NCI-H2107 treated with DMSO at 0.1 percent for 48 hours (cell line): Measurements from ENCODE around the gene TMEM163.
"Not testable (repeated sequence)": the region's sequence is repeated elsewhere in the genome, so short reads cannot be mapped to it uniquely, and the experiment has no call there.

Source experiments
- DNase-seq: peaks from one replicate; lab custom pipeline; 2025; ENCODE audit not compliant: unreplicated experiment; lab: John Stamatoyannopoulos, UW

Gene TMEM163

GRCh38 chr2:134723742-134724141 is 4.9 kb upstream of the TMEM163 start:
- DNase-seq, result not testable (repeated sequence)

- DNase-seq, result no peak
Observed at GRCh38 chr2:134722728-134723127, 3.9 kb upstream of the TMEM163 start.

DNA sequence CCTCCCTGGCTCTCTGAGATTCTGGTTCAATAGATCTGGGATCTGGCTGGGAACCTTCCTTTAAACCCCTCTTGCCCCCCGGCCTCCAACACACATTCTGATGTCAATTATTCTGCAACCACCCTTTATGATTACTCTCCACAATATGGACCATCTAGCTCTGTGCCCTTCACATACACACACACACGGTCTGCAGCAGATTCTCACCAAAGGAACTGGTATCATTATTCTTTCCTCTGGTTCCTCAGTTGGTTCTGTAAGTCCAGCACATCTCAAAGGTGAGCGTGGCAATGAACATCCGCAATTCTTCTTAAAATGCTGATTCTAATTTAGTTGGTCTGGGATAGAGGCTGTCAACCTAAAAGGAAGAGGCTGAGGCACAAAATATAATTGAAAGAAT is 2.8 kb upstream of the TMEM163 start:
- no peak for DNase-seq

GRCh38 chr2:134718023-134718816 is 580 bp downstream of the TMEM163 start:
- no peak for DNase-seq

GRCh38 chr2:134717286-134718022 is 1.3 kb downstream of the TMEM163 start:
- no peak for DNase-seq

GRCh38 chr2:134716721-134717243 is 2.0 kb downstream of the TMEM163 start:
- no peak for DNase-seq

- no peak for DNase-seq
Observed at GRCh38 chr2:134715932-134716643, 2.7 kb downstream of the TMEM163 start.

DNA sequence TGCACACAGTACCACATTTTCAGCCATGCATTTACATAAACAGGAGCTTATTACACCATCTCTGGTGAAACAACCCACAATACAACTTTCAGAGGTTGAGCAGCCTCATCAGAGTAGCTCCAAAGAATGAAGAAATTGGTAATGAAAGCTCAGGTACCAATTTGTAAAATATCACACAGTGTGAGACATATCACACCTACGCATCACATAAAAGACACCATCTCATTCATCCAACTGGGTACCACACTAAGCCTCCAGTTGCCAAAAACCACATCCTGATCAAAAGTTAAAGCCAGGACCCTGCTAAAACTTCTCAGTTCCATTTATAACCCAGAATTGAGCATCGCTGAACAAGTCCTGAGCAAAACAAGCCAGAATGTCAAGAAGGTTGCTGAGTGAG is 4.6 kb downstream of the TMEM163 start:
- no peak for DNase-seq

- DNase-seq, result no peak
Observed at GRCh38 chr2:134713606-134714005, 5.2 kb downstream of the TMEM163 start.

DNA sequence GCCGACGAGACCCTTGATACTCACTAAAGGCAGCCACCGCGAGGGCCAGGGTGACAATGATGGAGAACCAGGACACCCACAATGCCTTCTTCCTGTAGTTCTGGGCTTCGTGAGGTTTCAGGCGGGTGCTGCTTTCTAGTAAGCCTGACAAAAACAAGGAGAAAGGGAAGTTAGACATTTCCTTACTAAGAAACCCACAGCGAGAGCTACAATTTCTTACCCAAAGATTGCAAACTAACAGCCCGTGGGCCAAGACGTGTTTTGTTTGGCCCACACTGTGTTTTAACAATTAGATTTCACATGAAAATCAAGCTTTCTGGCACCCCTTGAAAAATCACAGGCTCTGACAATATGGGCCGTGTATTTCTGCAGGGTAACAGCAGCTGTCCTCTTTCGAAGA is 5.6 kb downstream of the TMEM163 start:
- no peak for DNase-seq

GRCh38 chr2:134712736-134713135 is 6.1 kb downstream of the TMEM163 start:
- DNase-seq, result no peak

DNA sequence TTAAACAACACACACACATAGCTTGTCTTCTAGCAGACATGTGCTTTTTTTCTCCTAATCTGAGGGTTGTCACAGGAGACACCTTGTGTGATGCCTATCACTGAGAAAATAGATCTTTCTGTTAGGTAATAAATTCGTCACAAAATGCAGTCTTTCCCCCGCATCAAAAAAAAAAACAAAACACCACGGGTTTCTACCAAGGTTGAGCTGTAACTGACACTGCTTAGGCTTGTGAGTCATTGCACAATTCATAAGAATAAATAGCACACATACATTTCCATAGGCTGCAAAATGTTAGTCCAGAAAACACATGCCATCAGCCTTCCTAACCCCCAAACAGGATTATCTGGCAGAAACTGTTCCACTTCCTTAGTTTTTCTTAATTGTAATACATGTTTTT is 6.5 kb downstream of the TMEM163 start:
- no peak for DNase-seq

GRCh38 chr2:134711692-134712091 is 7.1 kb downstream of the TMEM163 start:
- DNase-seq, result no peak

- DNase-seq, result no peak
Observed at GRCh38 chr2:134707330-134707676, 11.5 kb downstream of the TMEM163 start.

- no peak for DNase-seq
Observed at GRCh38 chr2:134706587-134707329, 12.0 kb downstream of the TMEM163 start.

GRCh38 chr2:134705861-134706586 is 12.8 kb downstream of the TMEM163 start:
- no peak for DNase-seq

- DNase-seq, result no peak
Observed at GRCh38 chr2:134704173-134704572, 14.6 kb downstream of the TMEM163 start.

GRCh38 chr2:134703426-134703825 is 15.4 kb downstream of the TMEM163 start:
- no peak for DNase-seq

GRCh38 chr2:134700730-134701129 is 18.1 kb downstream of the TMEM163 start:
- no peak for DNase-seq

DNA sequence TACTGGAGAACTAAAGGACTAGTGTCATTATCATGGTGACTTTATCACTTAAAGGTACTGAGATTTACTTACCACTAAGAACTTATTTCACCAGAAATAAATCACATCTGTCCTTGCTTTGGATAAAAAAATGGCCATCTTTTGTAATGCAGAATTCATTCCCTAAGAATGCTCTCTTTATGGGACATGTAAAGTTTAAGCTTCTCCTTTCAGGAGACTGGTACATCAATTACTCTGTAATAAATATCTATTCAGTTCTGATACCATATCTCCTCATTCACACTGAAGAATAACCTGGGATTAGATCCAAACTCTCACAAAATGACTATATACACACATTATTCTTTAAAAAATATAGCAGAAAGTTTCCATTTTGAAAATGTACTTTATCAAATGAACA is 24.4 kb downstream of the TMEM163 start:
- no peak for DNase-seq
